NCI-H2171 treated with DMSO at 0.1 percent for 48 hours (cell line): ENCODE measurements around the gene EPHB1.
A peak's percentile ranks its signal among the peaks of the same experiment; 100 is the strongest.

ENCODE experiments used
- DNase-seq: peaks from one replicate; lab custom pipeline; 2025; lab: John Stamatoyannopoulos, UW

EPHB1 gene

DNA sequence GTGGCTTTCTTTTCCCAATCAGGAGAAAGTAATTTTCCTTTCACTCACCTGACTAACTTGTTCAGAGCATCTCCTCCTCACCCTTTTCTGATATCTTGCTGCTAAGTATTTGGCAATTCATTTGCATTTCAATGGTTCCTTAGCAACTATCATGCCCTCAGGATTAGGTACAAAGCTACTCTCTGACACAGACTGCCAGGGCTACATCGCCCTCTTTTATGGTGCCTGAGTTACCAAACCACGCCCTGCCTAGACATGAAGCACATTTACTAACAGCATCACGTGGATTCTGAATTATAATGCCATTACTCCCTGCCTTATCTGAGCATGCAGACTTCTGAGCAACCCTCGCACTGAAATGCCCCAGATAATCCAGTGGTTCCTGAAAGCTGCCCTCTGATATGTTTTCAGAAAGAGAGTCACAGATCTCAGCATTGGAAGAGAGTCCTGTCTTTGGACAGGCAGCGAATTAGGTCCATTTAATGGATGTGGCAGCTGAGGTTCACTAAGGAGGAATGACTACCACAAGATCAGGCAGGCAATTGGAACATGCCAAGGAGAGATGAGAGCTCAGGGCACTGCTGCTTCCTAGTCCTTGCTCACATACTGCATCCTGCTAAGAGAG lies 14.5 kb downstream of the EPHB1 start:
- no peak for DNase-seq

DNA sequence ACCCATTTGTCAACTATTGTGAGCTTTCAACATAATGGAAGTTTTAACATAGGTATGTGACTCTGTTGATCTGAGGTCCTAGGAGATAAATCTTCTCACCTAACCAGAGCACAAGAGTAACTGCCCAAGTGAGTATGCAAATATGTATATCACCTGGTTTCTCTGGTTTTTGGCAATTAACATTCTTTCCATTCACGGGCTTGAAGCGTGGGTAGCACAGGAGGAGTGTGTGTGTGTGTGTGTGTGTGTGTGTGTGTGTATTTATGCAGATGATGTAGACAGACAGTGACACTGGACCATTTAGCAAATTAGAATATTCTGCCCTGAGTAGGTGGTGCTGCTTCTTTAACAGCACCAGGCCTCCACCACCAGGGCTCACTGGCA lies 15.0 kb downstream of the EPHB1 start:
- DNase-seq, result no peak

DNA sequence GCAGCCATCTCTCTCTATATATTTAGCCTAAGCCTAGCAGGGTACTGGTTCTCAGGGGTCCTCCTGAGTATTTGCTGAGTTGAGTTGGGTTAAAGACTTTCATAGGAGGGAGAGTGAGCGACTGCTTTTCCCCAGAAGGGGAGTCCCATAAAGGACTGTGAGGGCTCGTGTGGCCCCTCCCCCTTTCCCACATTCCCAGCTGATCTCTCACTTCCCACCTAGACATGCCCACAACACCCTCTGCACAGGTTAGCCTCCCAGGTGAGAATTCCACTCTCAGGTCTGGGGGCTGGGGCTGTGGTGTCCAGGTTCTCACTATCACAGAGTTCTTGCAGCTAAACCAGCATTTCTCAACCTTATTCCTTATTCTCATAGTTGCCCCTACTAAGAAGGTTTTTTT lies 15.8 kb downstream of the EPHB1 start:
- no peak for DNase-seq

DNA sequence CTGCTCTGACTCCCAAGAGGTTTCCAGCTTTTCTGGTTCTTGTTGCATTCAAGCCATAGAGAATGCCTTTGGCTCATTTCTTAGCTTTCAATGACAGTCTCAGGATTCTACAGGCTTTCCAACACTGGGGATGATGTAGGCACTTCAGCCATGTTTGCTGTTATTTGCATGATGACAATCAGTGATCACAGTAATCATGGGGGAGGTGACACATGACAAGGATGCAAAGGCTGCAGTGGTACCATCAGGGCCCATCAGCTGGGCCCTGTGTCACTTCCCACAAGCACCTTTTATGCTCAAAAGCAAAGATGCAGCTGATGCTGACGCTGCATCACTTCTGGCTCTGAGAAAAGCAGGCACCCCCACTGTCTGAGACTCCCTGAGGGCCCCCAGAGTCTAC lies 18.6 kb downstream of the EPHB1 start:
- no peak for DNase-seq

DNA sequence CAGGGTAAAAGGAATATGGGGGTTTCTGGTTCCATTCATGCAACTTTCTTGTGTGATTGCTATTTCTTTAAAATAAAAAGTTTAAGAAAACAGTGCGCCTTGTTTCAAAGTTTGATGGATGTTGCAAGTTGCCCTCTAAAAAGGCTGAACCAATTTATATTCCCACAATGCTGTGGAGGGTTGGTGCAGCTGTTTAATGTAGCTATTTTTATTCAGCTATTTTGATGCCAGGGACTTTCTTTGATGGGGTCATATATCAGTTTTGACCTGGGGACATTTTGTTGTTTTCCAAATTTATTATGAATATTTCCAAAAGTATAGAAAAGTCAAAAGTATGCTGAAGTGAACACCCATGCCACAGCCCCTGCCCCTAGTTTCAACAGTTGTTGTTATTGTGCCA lies 20.5 kb downstream of the EPHB1 start:
- DNase-seq, result no peak

DNA sequence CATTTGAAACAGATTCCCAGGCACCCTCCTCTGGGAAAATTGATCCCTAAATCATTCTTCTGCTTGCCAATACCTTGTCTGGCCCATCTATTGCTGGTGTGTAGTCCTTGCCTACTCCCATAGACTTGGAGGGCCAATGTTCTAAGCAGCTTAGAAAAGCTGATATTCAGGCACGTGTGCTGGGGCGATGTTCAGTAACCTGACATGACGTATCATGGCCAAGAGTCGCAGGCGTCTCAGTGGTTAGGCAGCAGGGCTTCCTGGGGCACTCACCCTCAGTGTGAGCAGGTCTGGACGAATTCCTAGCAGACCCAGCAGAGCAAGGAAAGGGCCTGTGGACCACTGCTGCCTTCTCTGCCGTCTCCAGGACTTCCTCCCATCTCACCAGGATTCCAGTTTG lies 21.6 kb downstream of the EPHB1 start:
- DNase-seq, result no peak

DNA sequence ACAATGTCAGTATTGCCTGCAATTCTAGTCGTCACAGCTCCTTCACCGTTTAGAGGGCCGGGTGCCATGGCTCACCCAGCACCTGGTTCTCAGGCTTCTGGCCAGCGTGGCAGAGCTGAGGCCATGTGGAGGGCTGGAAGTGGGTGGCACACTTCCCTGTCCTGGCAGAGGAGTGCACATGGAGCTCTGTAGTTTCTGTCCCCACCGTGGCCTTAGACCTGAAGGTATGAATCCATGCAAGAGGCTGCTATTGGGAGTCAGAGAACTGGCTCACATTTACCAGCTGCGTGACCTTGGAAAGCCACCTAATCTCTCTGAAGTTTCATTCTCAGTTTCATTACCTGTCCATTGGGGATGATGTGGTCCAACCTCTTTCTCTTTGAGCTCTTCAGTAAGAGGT lies 22.2 kb downstream of the EPHB1 start:
- DNase-seq, result no peak

DNA sequence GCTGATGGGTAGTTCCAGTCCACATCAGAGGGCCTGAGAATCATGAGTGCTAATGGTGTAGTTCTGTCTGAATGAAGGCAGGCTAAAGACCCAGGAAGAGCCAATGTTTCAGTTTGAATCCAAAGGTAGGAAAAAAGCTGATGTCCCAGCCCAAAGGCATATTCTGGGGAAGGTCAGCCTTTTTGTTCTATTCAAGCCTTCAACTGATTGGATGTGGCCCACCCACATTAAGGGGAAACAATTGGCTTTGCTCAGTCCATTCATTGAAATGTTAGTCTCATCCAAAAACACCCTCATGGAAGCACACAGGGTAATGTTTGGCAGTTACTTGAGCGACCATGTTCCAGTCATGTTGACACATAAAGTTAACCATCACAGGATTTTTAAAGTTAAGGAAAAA lies 25.9 kb downstream of the EPHB1 start:
- DNase-seq, result no peak

DNA sequence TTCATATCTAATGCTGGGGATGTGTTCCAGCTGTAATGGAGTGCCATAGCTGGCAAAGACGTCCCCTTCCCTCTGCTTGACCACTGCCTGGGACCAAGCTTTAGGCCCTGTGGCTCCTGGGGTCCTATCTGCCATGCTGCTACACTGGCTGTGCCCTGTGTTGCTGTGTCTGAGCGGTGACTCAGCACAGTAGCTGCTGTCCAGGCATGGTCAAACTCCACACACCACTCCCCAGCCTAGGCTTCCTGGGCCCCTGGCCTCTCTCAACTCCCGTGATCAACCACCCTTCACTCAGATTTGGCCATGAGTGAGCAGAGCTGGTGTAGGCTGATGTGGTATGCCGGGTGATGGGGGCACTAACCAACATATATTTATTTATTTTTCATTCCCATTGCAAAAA lies 27.0 kb downstream of the EPHB1 start:
- no peak for DNase-seq

DNA sequence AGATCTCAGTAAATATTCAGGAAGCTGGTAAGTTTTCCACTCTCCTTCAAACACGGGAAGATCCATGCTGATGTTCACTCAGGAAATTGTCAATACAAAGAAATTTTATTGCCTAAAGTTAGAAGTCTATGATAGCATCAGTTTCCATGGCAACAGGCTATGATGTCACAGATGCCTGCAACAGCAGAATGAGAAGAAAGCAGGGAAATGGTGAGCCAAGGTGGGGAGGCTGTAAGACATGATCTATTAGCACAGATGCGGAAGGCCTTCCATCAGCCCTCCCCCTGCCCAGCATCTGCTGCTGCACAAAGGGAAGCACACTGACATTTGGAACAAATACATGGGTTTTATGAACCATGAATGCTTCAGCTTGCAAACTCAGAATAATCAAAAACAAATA lies 28.6 kb downstream of the EPHB1 start:
- DNase-seq, result peak; percentile 54

DNA sequence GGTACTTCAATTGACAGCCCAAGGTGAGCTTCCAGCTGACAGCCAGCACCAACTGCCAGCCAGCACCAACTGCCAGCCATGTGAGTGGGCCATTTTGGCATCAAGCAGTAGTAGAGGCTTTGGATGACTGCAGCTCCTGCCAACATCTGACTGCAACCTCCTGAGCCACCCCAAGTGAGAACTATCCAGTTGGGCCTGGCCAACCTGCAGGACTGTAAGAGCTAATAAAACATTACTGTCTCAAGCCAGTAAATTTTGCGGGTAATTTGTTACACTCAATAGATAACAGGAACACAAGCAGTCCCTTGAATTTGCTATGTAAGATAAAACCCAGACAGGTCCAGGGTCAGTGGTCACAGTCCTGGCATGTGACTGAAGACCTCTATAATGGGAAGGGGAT lies 29.7 kb downstream of the EPHB1 start:
- peak; percentile 11 for DNase-seq

DNA sequence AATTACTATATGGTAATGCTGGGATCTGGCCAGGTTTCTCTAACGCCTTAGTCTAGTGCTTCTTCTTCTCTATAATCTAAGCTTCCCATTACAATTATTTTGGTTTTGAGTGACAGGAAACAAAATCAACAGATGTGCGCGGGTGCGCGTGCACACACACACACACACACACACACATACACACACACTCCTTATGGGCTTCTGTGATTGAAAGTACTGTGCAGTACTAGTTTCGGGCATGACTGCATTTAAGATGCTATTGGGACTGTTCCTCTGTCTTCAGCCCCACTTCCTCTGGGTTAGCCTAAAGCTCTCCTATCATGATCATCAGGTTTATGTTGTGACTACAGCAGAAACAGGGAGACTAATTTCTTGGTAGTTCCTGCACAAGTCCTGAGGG lies 32.2 kb downstream of the EPHB1 start:
- no peak for DNase-seq

DNA sequence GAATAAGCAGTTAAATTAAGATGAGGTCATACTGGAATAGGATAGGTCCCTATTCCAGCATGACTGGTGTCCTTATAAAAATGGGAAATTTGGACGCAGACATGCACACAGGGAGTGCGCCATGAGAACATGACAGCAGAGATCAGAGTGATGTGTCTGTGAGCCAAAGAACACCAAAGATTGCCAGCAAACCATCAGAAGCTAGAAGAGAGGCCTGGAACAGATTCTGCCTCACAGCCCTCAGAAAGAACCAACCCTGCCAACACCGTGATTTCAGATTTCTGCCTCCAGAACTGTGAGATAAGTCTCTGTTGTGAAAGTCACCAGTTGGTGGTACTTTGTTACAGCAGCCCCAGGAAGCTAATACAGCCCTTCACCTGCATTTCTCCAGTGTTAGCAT lies 34.7 kb downstream of the EPHB1 start:
- DNase-seq, result no peak

DNA sequence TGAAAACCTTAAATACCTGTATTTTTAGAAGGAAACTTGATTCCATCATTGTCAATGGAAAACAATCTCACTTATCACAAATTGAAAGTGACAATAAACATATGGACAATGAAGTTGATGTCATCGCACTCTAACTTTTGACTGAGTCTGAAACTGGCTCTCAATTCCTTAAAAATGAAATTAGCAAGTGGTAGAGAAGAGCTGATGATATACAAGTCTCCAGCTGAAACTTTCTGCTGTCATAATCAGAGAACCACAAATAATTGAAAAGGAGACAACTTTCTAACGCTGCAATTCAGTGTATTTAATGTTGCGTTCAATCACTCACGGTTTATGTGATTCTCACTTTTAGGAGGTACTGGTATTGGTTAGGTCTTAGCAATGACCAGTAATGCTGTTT lies 37.5 kb downstream of the EPHB1 start:
- no peak for DNase-seq

DNA sequence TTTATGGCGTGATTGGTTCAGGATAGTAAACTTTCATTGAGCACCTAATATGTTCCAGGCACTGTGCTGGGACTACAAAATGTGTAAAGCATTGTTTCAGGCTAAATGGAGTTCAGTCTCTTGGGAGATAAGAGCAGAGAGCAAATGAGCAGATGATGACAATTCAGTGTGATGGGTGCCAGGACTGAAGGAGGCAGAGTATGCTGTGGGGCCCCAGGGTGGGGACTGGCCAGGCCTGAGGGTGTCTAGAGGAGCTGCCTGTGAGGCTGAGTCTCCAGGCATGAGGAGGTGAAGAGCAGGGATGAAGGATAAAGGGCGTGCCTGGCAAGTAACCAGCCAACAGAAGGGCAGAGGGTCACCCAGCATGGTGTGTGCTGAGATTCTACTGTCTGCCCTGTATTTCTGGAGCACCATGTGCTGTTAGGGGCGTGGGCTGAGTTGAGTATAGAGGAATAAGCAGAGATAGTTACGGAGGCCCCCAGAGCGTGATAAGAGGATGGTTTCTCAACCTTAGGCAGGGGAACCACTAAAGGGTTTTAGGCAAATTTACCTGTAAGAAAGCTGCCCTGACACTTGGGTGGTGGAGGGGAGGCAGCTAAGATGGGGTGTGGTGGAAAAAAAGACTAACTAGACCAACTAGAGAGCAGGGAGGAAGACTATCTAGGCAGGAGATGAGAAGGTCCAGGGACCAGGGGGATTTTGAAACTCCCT lies 38.5 kb downstream of the EPHB1 start:
- no peak for DNase-seq

DNA sequence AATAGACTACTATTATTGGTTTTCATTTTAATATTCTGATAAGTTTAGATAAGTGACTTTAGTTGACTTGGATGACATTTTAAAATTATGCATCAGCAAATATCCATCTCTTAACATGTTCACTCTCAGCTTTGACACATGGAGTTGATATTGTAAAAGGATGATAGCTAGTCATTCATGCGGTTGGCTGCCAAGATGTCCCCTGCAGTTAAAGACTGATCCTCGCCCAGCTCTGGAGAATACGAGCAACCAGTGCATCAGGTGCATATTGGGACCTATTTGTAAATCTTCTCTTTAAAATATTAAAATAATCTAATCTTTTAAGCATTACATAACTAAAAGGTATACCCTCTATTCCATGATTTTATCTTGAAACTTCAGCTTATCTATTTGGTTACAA lies 41.9 kb downstream of the EPHB1 start:
- no peak for DNase-seq

DNA sequence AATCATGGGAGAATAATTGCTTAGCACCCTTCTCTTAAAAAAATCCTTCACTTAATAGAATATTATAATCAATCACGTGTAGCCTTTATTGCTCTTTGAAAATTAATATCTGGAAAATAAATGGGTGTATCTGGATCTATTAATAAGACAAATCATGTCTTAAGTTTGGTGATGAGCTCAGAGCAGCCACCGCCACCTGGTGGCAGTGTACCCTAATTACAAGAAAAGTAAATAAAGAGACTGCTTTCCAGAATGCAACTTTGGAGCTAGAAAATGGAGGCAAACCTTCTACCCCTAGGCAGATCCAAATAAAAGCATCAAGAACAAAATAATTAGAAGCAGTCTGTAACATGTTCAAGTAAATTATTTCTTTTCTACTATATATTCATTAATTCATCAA lies 43.5 kb downstream of the EPHB1 start:
- DNase-seq, result no peak

DNA sequence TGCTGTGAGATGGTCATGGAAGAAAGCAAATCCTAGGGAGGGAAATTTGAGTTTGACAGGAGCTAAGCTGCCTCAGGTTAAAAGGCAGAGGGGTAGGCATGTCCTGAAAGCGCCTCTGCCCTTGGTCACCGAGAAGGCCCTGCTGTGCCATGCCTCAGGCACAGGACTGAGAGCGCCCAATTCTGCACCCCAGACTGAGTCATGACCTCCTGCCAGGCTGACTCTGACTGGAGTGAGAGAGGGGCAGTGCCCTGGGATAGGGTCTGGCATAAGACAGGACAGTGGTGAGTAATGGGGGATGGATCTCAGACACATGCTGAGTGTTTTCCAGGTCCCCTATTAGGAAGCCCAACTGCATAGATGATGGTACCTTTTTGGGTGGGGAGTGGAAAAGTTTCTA lies 44.4 kb downstream of the EPHB1 start:
- no peak for DNase-seq

DNA sequence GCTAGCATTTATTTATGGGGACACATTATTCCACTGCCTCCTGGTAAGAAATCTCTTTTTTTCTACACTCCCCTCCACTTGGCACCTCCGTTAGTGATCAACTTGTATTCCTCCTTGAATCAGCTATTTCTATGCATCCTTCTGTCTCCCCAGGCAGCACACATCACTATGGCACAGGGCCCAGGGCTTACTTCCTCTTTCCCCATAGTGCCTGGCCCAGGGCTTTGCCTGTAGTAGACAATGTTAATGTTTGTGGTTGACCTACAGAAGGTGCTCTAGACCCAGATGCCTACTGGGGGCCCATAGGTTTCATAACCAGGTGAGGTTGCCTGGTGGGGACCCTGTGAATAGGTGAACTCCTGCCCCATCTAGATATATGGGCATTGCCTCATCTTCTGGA lies 44.9 kb downstream of the EPHB1 start:
- no peak for DNase-seq

DNA sequence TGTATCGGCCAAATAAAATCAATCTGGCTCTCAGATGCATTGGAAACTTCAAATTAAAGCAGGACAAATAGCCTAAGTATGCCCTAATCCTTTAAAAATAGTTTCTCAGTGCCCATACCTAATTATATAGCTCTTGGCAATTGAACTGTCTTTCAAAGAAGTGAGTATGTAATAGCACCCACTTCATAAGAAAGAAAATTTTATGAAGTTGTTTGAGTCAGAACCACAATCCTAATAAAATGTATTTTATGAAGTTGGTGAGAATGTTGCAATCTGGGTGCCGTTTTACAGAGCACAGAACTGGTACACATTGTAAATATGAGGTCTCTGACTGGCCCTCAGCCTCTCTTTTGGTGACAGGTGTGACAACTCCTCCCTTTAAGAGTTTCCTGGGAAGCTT lies 45.4 kb downstream of the EPHB1 start:
- DNase-seq, result no peak

DNA sequence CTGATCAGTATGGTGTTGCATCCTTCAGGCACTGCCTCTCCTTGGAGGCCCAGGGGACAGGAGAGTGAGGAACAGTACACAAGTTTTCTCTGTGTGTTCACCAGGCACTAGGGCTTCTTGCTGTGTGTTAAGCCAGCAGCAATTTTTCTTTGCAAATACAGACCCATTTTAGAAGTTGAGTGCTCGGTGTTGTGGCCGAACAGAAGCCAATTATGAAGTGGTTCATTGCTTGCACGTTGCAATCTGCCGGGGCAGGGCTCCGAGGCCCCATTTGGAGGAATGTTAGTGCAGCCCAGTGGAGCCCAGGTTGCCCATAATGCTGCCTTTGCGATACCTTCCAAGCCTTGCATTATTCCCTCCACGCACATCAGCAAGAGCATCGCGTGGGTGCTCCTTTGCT lies 51.0 kb downstream of the EPHB1 start:
- no peak for DNase-seq

DNA sequence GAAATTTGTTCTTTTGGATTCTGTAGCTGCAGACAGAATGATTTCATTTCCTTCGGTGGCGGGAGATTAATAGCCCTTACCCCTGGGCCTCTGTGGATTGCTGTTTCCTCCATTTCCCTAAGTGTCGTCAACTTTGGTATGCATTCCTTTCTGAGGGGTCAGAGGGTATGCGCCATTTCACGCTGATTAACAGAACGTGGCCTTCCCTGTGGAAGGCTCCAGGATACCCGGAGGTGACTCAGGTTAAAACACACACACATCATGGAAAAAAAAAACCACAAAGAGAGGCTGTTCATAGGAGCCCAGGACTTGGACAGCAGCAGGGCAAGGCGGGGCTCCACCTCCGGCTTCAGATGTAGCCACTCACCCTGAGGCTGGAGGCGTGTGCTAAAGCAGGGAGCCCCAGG lies 51.9 kb downstream of the EPHB1 start:
- DNase-seq, result no peak

DNA sequence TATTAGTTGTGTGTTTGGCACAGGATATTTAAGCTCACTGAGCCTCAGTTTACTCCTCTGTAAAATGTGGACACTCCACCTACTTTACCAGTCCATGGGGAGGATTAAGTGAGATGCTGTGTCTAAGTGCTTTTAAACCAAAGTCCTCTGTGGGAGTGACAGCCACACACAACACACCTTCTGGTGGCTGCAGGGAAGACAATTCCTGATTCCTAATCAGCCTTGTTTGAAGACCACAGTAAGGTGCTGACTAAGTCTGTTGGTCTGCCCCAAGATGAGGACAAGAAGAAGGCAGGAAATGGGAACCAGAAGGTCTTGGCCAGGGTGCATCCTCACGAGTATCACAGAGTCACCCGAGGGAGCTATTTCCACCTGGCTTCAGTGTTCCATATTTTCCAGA lies 52.3 kb downstream of the EPHB1 start:
- no peak for DNase-seq

DNA sequence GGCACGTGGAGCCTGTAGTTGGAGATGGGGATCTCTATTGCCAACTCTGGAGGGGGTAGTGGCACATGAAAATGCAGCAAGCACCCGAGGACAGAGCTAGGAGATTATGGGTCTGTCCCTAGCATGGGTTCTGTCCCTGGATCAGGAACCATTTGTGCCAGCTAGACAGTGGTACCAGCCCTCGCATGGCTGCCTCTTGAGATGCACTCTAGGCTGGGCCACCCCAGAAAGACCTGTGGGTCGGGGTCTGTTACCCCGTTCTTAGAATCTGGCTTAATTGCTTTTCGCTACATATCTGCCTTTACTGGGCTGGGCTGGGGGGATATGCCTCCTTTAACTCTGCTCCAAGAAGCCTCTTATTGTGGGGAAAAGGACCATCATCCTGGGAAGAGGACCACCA lies 54.5 kb downstream of the EPHB1 start:
- no peak for DNase-seq
